ENCODE results near the gene RAPGEFL1. TPM values are rescaled to one million over a fixed set of nuclear protein-coding genes. Genes with fewer than 3 reads are reported as not detected.
"Not testable (repeated sequence)": the region's sequence is repeated elsewhere in the genome, so short reads cannot be mapped to it uniquely, and the experiment has no call there.

The RAPGEFL1 gene
- total RNA-seq, 1 donor from 2014 or later = 7.0 TPM

GRCh38 chr17:40209404-40210093 lies 32.3 kb downstream of the RAPGEFL1 start:
- Mint-ChIP-seq H3K27me3 (no peaks in the 10 kb centered on the region), H3K9me3 (no peaks in the 10 kb centered on the region), H3K36me3 (ENCODE audit: low read depth) (no peaks in the 10 kb centered on the region), H3K4me1 (no peaks in the 10 kb centered on the region), H3K27ac (no peak overlapping the region), H3K4me3 (no peak overlapping the region)
- ChIA-PET CTCF (interaction anchor here (0.7 kb wide), 1 partner anchor 7 kb away, joined by 4 read pairs; no protein-coding TSS in a partner anchor), POLR2A (interaction anchor here (0.7 to 1.6 kb wide), 2 partner anchors 9 to 155 kb away, joined by 3 to 4 read pairs; partner anchors contain the start of genes MED24 and WIPF2)
- DNase-seq (no peak), ATAC-seq (ENCODE audit: low read depth) (no peak)
- intact Hi-C loops (cut with micrococcal nuclease) = no loop called here
- TF ChIP-seq CTCF (IDR thresholded peaks at IDR 0.05) = no peak

GRCh38 chr17:40213914-40214313 lies 36.6 kb downstream of the RAPGEFL1 start:
- ATAC-seq (ENCODE audit: low read depth); H3K9me3 Mint-ChIP-seq; H3K27me3 Mint-ChIP-seq; intact Hi-C loops (cut with micrococcal nuclease); DNase-seq; H3K36me3 Mint-ChIP-seq (ENCODE audit: low read depth); POLR2A ChIA-PET; CTCF ChIA-PET; H3K4me3 Mint-ChIP-seq; H3K27ac Mint-ChIP-seq: not testable (repeated sequence)
- peaks cover 10% of the 10 kb centered on the region for H3K4me1 Mint-ChIP-seq

- DNase-seq (no peak), ATAC-seq (ENCODE audit: low read depth) (no peak)
- peaks cover 8% of the 10 kb centered on the region for H3K36me3 Mint-ChIP-seq (ENCODE audit: low read depth)
- POLR2A ChIA-PET = interaction anchor here (0.8 to 2.7 kb wide), 19 partner anchors 9 to 1471 kb away, joined by 3 to 15 read pairs (median 5); partner anchors contain the start of genes CASC3, CDC6, EIF1 and MED24
- no peaks in the 10 kb centered on the region for H3K27me3 Mint-ChIP-seq
- peak overlapping the region; percentile 97 for H3K4me3 Mint-ChIP-seq
- no peaks in the 10 kb centered on the region for H3K9me3 Mint-ChIP-seq
- intact Hi-C loops (cut with micrococcal nuclease) = loop anchor here (1.0 to 5.0 kb wide), 4 partner anchors 16 to 1469 kb away; partner anchors contain the start of genes CASC3 and EIF1
- peaks cover 28% of the 10 kb centered on the region for H3K4me1 Mint-ChIP-seq
- H3K27ac Mint-ChIP-seq = peak overlapping the region; percentile 100
- no peak for TF ChIP-seq CTCF (IDR thresholded peaks at IDR 0.05)
- CTCF ChIA-PET = interaction anchor here (1.0 to 2.5 kb wide), 9 partner anchors 16 to 143 kb away, joined by 3 to 13 read pairs (median 4); partner anchors contain the start of gene CASC3
Observed at GRCh38 chr17:40218006-40218739, 40.9 kb downstream of the RAPGEFL1 start.

GRCh38 chr17:40218740-40219593 lies 41.7 kb downstream of the RAPGEFL1 start, which contains the start of gene WIPF2:
Gene WIPF2, plus strand, starts transcription at chr17:40219304. Its CDS starts 37,156 bp downstream, at chr17:40256460.
- peaks cover 30% of the 10 kb centered on the region for H3K4me1 Mint-ChIP-seq
- no peak for TF ChIP-seq CTCF (IDR thresholded peaks at IDR 0.05)
- ChIA-PET POLR2A (interaction anchor here (0.7 to 2.7 kb wide), 23 partner anchors 10 to 1470 kb away, joined by 3 to 15 read pairs (median 4); partner anchors contain the start of genes CASC3, CDC6, EIF1 and MED24), CTCF (interaction anchor here (0.7 to 2.5 kb wide), 10 partner anchors 17 to 143 kb away, joined by 3 to 13 read pairs (median 4); partner anchors contain the start of gene CASC3)
- no peaks in the 10 kb centered on the region for H3K9me3 Mint-ChIP-seq
- H3K36me3 Mint-ChIP-seq (ENCODE audit: low read depth) = peaks cover 9% of the 10 kb centered on the region
- ATAC-seq (ENCODE audit: low read depth) (peak; percentile 88), DNase-seq (peak; percentile 92)
- no peaks in the 10 kb centered on the region for H3K27me3 Mint-ChIP-seq
- intact Hi-C loops (cut with micrococcal nuclease) = loop anchor here (1.0 to 5.0 kb wide), 7 partner anchors 17 to 1468 kb away; partner anchors contain the start of genes CASC3, CDC6 and EIF1
- peak within 1 kb of the TSS; percentile 100 for H3K27ac Mint-ChIP-seq
- H3K4me3 Mint-ChIP-seq = peak within 1 kb of the TSS; percentile 97
